SU-DHL-6 (cell line): ENCODE measurements around the gene PMFBP1.

Experiments
- H2AFZ ChIP-seq: fragments of 200-600 bp; sonication (generic); 2 replicates; pipeline ENCODE4 v1.6.1; 2014; ENCODE audit warnings: low read depth, mild to moderate bottlenecking, moderate library complexity, mixed read lengths, antibody characterized with exemption, low read length; ENCODE audit not compliant: severe bottlenecking
- H3F3A ChIP-seq: fragments of 200-600 bp; shearing (Covaris generic); 2 replicates; pipeline ENCODE4 v1.6.0; 2016; ENCODE audit warnings: antibody characterized with exemption, mild to moderate bottlenecking; ENCODE audit not compliant: insufficient read depth
- H3K27ac ChIP-seq: fragments of 200-600 bp; sonication (generic); 2 replicates; pipeline ENCODE4 v1.5.1; 2016; ENCODE audit warnings: low read depth, mild to moderate bottlenecking, low read length, moderate library complexity, mixed read lengths
- H3K27me3 ChIP-seq: fragments of 200-600 bp; sonication (generic), shearing (Covaris generic); 2 replicates; pipeline ENCODE4 v1.6.0; 2014; ENCODE audit warnings: mild to moderate bottlenecking, low read length
- H3K36me3 ChIP-seq: fragments of 200-600 bp; sonication (generic); 2 replicates; pipeline ENCODE4 v1.6.1; 2014; ENCODE audit warnings: mild to moderate bottlenecking, low read length, mixed read lengths
- H3K4me2 ChIP-seq: fragments of 300-600, 200-600 bp; shearing (Covaris generic), sonication (generic); 2 replicates; pipeline ENCODE4 v1.6.0; 2014; ENCODE audit warnings: low read length, low read depth, mild to moderate bottlenecking; ENCODE audit not compliant: poor library complexity, severe bottlenecking
- H3K4me3 ChIP-seq: fragments of 200-600 bp; sonication (generic); 2 replicates; pipeline ENCODE4 v1.5.1; 2014; ENCODE audit warnings: antibody characterized with exemption, low read length, mild to moderate bottlenecking, mixed read lengths; ENCODE audit not compliant: insufficient read depth, poor library complexity, severe bottlenecking
- H3K79me2 ChIP-seq: fragments of 200-600 bp; sonication (generic); 2 replicates; pipeline ENCODE4 v1.6.1; 2014; ENCODE audit warnings: mild to moderate bottlenecking, low read length, moderate library complexity; ENCODE audit not compliant: insufficient read depth
- H3K9ac ChIP-seq: fragments of 200-600 bp; sonication (generic); 2 replicates; pipeline ENCODE4 v1.7.0; 2014; ENCODE audit warnings: mild to moderate bottlenecking, low read length
- H3K9me2 ChIP-seq: fragments of 200-600 bp; sonication (generic); replicated peaks from 2 replicates; pipeline ENCODE4 v1.6.1; 2014; ENCODE audit warnings: low read length; ENCODE audit not compliant: insufficient read depth
- H3K9me3 ChIP-seq: fragments of 200-600 bp; sonication (generic); 2 replicates; pipeline ENCODE4 v1.6.1; 2014; ENCODE audit warnings: low read length, mixed read lengths; ENCODE audit not compliant: insufficient read depth
- H4K20me1 ChIP-seq: fragments of 200-600 bp; sonication (generic); 2 replicates; pipeline ENCODE4 v1.6.1; 2014; ENCODE audit warnings: low read depth, mild to moderate bottlenecking, antibody characterized with exemption, low read length, moderate library complexity, mixed read lengths
- CTCF ChIP-seq: fragments of 200-600 bp; sonication (generic); IDR thresholded peaks from one replicate; pipeline ENCODE4 v1.5.1; 2017; ENCODE audit warnings: antibody characterized with exemption, mild to moderate bottlenecking, low read length, moderate library complexity; ENCODE audit not compliant: insufficient read depth, poor library complexity, severe bottlenecking
- EZH2phosphoT487 ChIP-seq: fragments of 200-600 bp; sonication (generic), shearing (Covaris generic); conservative IDR thresholded peaks from 2 replicates; pipeline ENCODE4 v1.6.1; 2018; ENCODE audit warnings: mild to moderate bottlenecking, antibody characterized with exemption, low read length, moderate library complexity, mixed read lengths

Gene PMFBP1

DNA sequence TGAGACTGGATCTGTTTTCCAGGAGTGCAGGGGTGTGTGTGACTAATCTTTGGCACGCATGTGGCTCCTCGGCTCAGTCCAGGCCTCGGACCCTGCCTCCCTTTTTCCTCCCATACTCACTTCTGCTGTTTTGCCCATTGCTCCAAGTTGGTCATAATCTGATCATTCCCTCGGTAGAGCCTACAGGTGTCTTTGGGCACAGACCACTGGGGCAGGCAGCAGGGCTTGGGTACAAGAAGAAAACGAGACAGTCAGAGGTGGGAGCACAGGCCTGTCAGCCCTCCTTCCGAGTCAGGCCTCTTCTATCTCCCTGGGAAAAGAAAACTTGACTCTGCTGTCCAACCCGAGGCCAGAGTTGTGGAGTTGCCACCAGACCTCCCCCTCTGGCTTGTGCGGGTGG, 48.5 kb downstream of the PMFBP1 start:
- no peak overlapping the region for H3K4me3 ChIP-seq
- H3K4me2 ChIP-seq: no peak overlapping the region
- no peaks in the 10 kb centered on the region for H3F3A ChIP-seq
- H3K9ac ChIP-seq: no peak overlapping the region
- no peaks in the 10 kb centered on the region for H3K9me2 ChIP-seq
- H3K9me3 ChIP-seq: no peaks in the 10 kb centered on the region
- no peaks in the 10 kb centered on the region for H3K79me2 ChIP-seq
- H2AFZ ChIP-seq: no peak overlapping the region
- no peak overlapping the region for H3K27ac ChIP-seq
- H4K20me1 ChIP-seq: no peaks in the 10 kb centered on the region
- H3K36me3 ChIP-seq: no peaks in the 10 kb centered on the region
- no peaks in the 10 kb centered on the region for H3K27me3 ChIP-seq
- TF ChIP-seq CTCF (no peak), EZH2phosphoT487 (no peak)

DNA sequence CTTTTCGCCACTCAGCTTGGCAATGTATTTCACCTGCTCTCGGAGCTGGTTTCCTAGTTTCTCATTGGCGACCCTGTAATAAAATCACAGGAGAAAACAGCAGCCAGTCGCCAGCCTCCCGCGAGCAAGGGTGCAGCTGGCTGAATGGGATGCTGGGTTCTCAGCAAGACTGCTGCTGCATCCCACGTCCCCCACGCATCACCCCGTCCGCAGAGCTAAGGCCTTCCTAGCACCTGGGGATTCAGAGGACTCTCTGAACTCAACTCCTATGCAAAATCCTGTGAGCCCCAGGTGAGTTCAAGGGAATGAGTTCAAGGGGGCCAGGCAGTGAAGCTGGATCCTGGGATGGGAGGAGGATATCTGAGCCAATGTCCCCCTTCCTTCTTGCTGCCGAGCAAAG, 49.0 kb downstream of the PMFBP1 start:
- Histone ChIP-seq H3K27me3 (no peaks in the 10 kb centered on the region), H3K9ac (no peak overlapping the region), H3K9me3 (no peaks in the 10 kb centered on the region), H3K36me3 (no peaks in the 10 kb centered on the region), H2AFZ (no peak overlapping the region), H3F3A (no peaks in the 10 kb centered on the region), H3K27ac (no peak overlapping the region), H3K9me2 (no peaks in the 10 kb centered on the region), H3K4me2 (no peak overlapping the region), H3K4me3 (no peak overlapping the region), H4K20me1 (no peaks in the 10 kb centered on the region), H3K79me2 (no peaks in the 10 kb centered on the region)
- TF ChIP-seq CTCF (no peak), EZH2phosphoT487 (no peak)

- Histone ChIP-seq H3K9me2 (no peaks in the 10 kb centered on the region), H3K27ac (no peak overlapping the region), H3K79me2 (no peaks in the 10 kb centered on the region), H3K9me3 (no peaks in the 10 kb centered on the region), H3K9ac (no peak overlapping the region), H3K4me2 (no peak overlapping the region), H3K36me3 (no peaks in the 10 kb centered on the region), H3F3A (no peaks in the 10 kb centered on the region), H4K20me1 (no peaks in the 10 kb centered on the region), H3K4me3 (no peak overlapping the region), H2AFZ (no peak overlapping the region), H3K27me3 (no peaks in the 10 kb centered on the region)
- TF ChIP-seq CTCF (no peak), EZH2phosphoT487 (no peak)
These were observed 49.6 kb downstream of the PMFBP1 start for GRCh38 chr16:72122308-72122707.

GRCh38 chr16:72120026-72120425, 51.9 kb downstream of the PMFBP1 start:
- H3F3A ChIP-seq: no peaks in the 10 kb centered on the region
- H2AFZ ChIP-seq: no peak overlapping the region
- H3K36me3 ChIP-seq: no peaks in the 10 kb centered on the region
- H3K4me3 ChIP-seq: no peak overlapping the region
- H3K27ac ChIP-seq: no peak overlapping the region
- TF ChIP-seq CTCF (no peak), EZH2phosphoT487 (no peak)
- no peaks in the 10 kb centered on the region for H4K20me1 ChIP-seq
- no peaks in the 10 kb centered on the region for H3K9me2 ChIP-seq
- H3K9ac ChIP-seq: no peak overlapping the region
- H3K4me2 ChIP-seq: no peak overlapping the region
- H3K27me3 ChIP-seq: no peaks in the 10 kb centered on the region
- no peaks in the 10 kb centered on the region for H3K9me3 ChIP-seq
- no peaks in the 10 kb centered on the region for H3K79me2 ChIP-seq
